Activated CD4-positive, CD25-positive, alpha-beta regulatory T cell (primary cell): ENCODE measurements around the gene TCEAL1.
"Not testable (repeated sequence)": the region's sequence is repeated elsewhere in the genome, so short reads cannot be mapped to it uniquely, and the experiment has no call there.

ENCODE experiments used
- DNase-seq, 4 experiments: peaks; one replicate each; lab custom pipeline; 2025; lab: John Stamatoyannopoulos, UW

Gene TCEAL1

GRCh38 chrX:103635436-103635835 is 6.7 kb downstream of the TCEAL1 start:
- DNase-seq: no peak

- DNase-seq: no peak
Observed at GRCh38 chrX:103637604-103638338, 9.0 kb downstream of the TCEAL1 start.

- not testable (repeated sequence) for DNase-seq
Observed at GRCh38 chrX:103638479-103639346, 9.9 kb downstream of the TCEAL1 start.

- no peak for DNase-seq
Observed at GRCh38 chrX:103640401-103641155, 11.8 kb downstream of the TCEAL1 start.

- no peak for DNase-seq
Observed at GRCh38 chrX:103644125-103644524, 15.3 kb downstream of the TCEAL1 start.

- DNase-seq: no peak
Observed at GRCh38 chrX:103647630-103648029, 18.9 kb downstream of the TCEAL1 start.

GRCh38 chrX:103651151-103651773 is 22.5 kb downstream of the TCEAL1 start:
- DNase-seq: no peak

GRCh38 chrX:103655230-103656000 is 26.6 kb downstream of the TCEAL1 start:
- DNase-seq: not testable (repeated sequence)

- DNase-seq: no peak
Observed at GRCh38 chrX:103656617-103657016, 27.8 kb downstream of the TCEAL1 start.

- not testable (repeated sequence) for DNase-seq
Observed at GRCh38 chrX:103657066-103657465, 28.3 kb downstream of the TCEAL1 start.

- DNase-seq: no peak
Observed at GRCh38 chrX:103658681-103659433, 30.1 kb downstream of the TCEAL1 start.

- not testable (repeated sequence) for DNase-seq
Observed at GRCh38 chrX:103659460-103659859, 30.7 kb downstream of the TCEAL1 start.

GRCh38 chrX:103663981-103664762 is 35.4 kb downstream of the TCEAL1 start:
- DNase-seq: no peak

- DNase-seq: no peak
Observed at GRCh38 chrX:103666202-103667107, 37.7 kb downstream of the TCEAL1 start.

GRCh38 chrX:103669745-103670144 is 41.0 kb downstream of the TCEAL1 start:
- DNase-seq: no peak

GRCh38 chrX:103674531-103675454 is 46.0 kb downstream of the TCEAL1 start:
- no peak for DNase-seq
